Measurements from ENCODE around the gene DNMT3A. TPM values are rescaled to one million over a fixed set of nuclear protein-coding genes. Genes with fewer than 3 reads are reported as not detected.

DNMT3A gene
- total RNA-seq, 3 donors from 2014 or later, result 89.2 to 106 (median 103) TPM

DNA sequence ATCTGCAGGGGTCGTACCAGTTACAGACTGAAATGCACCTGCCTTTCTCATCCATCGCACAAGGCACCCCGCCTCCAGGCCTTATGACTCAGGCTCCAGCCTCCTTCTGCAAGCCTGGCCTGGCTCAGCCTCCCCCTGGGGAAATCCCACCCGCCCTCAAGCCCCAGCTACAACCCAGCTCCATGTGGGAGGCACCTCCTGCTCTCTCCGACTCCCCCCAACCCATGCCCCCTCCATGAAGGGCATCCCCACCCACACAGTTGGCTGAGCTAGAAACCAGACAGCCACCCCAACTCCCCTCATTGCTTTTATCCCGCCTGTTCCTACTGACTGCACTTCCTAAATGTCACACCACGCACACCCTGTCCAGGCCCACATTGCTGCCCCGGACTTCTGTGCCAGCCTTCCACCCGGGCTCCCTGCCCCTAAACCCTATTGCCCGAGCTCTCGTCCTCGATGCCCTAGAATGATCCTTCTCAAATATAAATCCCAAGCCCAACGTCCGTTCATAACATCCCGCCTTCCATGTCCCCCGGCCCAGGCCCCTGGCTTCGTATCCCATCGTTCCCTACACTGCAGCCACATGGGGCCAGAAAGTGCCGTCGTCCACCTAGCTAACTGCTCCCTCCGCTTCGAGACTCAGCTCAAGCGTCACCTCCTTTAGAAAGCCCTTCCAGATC lies 9.9 kb downstream of the DNMT3A start:
- Mint-ChIP-seq H3K4me1 (ENCODE audit: low read depth) (peaks cover 63% of the 10 kb centered on the region), H3K27me3 (ENCODE audit: low read depth) (no peaks in the 10 kb centered on the region), H3K9me3 (peaks cover 7% of the 10 kb centered on the region), H3K36me3 (ENCODE audit: insufficient read depth) (peaks cover 13% of the 10 kb centered on the region), H3K4me3 (no peak overlapping the region)
- ATAC-seq, result peak; percentile 97
- peak; percentile 76 for DNase-seq

DNA sequence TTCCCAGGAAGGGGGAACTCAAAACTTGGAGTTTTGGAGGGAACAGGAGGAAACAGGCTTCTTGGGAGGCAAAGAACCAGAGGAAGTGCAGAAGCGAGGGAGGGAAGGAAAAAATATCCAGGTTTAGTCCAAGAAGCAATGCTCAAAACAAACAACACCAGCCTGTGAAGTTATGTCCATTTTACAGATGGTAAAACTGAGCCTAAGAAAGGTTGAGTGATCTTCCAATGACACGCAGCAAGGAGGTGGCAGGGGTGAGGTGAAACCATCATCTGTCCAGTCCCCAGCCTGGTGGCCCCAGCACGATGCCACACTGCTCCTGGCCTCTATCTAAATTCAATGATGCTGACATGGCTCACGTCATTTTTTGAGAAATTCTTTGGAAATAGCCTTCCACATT lies 10.8 kb downstream of the DNMT3A start:
- Mint-ChIP-seq H3K9me3 (peaks cover 11% of the 10 kb centered on the region), H3K36me3 (ENCODE audit: insufficient read depth) (peaks cover 20% of the 10 kb centered on the region), H3K4me1 (ENCODE audit: low read depth) (peaks cover 56% of the 10 kb centered on the region), H3K4me3 (no peak overlapping the region), H3K27me3 (ENCODE audit: low read depth) (no peaks in the 10 kb centered on the region)
- ATAC-seq (no peak), DNase-seq (no peak)

DNA sequence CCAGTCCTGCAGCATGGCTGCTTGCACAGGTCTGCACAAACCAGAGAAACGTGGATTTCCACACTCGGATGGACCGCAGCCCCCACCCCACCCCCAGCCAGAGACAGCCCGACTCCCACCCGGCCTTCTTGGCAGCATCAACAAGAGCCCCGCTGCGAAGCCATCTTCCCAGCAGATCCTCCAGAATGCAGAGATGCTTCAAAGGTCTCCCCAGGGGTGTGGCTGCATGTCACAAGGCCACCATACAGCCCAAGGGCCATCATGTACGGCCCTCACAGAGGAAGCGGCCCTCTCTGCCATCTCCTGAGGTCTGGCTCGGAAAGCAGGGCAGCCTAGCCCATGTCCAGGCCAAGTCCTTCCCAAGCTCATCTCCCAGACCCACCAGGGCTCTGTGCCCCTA lies 11.5 kb downstream of the DNMT3A start:
- Mint-ChIP-seq H3K36me3 (ENCODE audit: insufficient read depth) (peaks cover 20% of the 10 kb centered on the region), H3K4me3 (no peak overlapping the region), H3K27me3 (ENCODE audit: low read depth) (no peaks in the 10 kb centered on the region), H3K9me3 (peaks cover 11% of the 10 kb centered on the region), H3K4me1 (ENCODE audit: low read depth) (peaks cover 56% of the 10 kb centered on the region)
- ATAC-seq (no peak), DNase-seq (no peak)

DNA sequence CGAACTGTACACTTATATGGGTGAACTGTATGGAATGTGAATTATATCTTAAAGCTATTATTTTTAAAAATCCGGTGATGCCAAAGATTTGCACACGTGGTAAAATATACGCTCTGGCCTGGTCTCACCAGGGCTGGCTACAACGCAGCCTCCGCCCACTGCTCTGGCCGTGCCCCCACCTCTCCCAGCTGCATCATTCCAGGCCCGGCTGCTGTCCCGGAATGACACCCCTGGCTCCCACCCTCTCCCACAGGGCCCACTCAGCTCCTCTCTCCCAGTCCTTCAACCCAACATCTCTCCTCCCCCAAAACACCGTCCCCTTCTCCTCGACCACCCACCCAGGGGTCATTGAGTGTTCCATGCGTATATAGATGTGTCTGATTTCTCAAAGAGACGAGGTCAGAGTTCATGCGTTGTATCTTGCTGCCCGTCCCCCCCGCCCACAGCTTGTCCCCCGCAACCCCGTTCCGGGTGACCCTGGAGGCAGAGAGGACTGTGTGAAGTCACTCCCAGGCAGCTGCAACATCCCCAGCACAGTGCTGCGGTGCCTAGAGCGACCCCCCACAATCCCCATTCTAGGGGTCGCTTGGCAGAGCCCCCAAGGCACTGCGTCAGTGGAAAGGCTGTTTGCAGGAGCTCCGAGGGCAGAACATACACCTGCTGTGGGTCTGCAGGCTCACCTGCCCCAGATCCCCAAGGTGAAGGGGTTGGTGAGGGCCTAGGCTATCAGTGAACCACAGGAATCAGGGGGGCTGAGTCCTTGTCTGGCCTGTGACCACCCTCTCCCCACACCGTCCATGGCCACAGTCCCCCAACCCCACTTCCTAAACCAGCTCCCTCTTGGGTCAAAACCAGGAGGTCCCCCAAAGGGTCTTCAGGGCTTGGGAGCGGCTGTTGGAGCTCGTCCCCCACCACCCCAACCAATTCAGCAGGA lies 13.3 kb downstream of the DNMT3A start:
- Mint-ChIP-seq H3K4me1 (ENCODE audit: low read depth) (peaks cover 58% of the 10 kb centered on the region), H3K36me3 (ENCODE audit: insufficient read depth) (peaks cover 20% of the 10 kb centered on the region), H3K27me3 (ENCODE audit: low read depth) (no peaks in the 10 kb centered on the region), H3K9me3 (peaks cover 11% of the 10 kb centered on the region), H3K4me3 (no peak overlapping the region)
- no peak for DNase-seq
- ATAC-seq, result no peak

DNA sequence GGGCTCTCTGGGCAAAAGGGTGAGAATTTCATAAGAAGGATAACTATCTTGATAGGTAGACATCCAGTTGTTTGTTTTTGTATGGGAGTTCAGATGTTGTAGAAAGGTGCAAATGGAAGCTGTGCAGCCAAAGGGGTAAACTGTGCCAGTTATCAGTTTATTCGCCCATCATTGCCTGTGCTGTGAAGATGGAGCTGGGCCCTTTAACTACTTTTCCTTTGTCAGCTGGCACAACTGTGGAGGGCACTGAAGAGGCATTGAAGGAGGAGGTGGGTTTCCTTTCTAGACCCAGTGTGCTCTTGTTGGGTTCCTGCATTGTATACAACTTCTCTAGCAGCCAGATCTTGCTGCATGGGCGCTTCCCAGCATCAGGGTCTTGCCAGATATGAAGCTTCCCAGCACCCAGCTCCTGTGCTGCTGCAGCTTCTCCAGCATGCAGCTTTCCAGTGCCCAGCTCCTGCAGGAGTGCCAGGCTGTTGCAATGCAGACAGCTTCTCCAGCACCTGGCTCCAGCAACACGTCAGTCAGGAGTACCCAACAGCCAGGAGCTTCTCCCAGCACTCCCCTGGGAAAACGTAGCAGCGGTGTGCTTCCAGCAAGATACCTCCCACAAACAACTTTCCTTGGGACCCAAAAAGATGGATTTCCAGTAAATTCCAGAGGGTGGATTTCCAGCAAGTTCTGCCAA lies 15.3 kb downstream of the DNMT3A start:
- Mint-ChIP-seq H3K36me3 (ENCODE audit: insufficient read depth) (peaks cover 21% of the 10 kb centered on the region), H3K4me1 (ENCODE audit: low read depth) (peaks cover 60% of the 10 kb centered on the region), H3K4me3 (no peak overlapping the region)

DNA sequence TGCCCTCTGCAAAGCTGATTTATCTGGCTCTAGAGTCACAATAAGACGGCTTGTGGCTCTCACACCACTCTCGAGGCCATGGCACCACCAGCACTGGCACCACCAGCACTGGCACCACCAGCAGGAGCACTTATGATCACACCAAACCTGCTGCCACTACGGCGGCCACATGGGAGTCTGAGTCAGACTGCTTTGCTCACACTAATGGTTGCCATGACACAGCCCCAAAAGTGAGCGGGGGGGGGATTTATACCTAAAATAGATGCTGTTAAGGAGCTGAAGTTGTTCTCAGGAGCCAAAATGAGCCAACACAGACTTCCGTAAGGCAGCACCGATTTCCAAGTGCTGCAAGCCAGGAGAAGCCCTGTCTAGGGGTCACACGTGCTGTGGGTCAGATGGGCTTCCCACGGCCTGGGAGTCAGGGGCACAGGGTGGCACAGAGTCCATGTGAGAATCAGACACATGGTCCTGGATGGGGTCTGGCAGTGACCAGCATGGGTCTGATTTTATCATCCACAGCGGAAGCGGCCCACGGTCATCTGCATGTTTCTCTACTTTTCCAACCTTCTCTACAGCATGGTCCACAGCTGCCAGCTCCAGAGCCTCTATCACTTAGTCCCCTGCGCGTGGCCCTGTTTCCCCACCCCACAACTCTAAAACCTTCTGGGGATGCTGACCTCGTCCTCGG lies 16.7 kb downstream of the DNMT3A start:
- H3K4me1 Mint-ChIP-seq (ENCODE audit: low read depth), result peaks cover 58% of the 10 kb centered on the region
- H3K4me3 Mint-ChIP-seq, result no peak overlapping the region
- no peaks in the 10 kb centered on the region for H3K27me3 Mint-ChIP-seq (ENCODE audit: low read depth)
- peaks cover 11% of the 10 kb centered on the region for H3K9me3 Mint-ChIP-seq
- ATAC-seq (peak in 1 of 2 donors; percentile 55), DNase-seq (peak; percentile 62)
- peaks cover 23% of the 10 kb centered on the region for H3K36me3 Mint-ChIP-seq (ENCODE audit: insufficient read depth)

More for the DNA sequence above, 15.3 kb downstream of the DNMT3A start:
- Mint-ChIP-seq H3K27me3 (ENCODE audit: low read depth) (no peaks in the 10 kb centered on the region), H3K9me3 (peaks cover 11% of the 10 kb centered on the region)
- no peak for DNase-seq
- no peak for ATAC-seq

DNA sequence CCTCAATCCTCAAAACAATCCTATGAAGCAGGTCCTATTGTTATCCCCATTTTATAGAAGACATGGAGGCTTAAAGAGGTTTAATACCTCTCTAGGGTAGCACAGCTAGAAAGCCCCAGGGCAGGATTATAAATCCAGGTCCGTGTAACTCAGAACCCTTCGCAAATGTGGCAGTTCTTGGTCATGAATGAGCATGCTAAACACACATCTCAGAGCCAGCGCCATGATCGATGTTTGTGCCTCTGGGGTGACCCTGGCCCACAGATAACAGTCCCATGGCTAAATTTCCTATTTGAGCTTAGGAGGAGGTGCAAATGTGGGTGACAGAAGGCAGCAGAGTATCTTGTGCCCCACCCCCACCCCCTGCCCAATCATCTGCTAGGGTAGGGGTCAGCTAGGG lies 17.5 kb downstream of the DNMT3A start:
- H3K9me3 Mint-ChIP-seq, result peaks cover 11% of the 10 kb centered on the region
- no peaks in the 10 kb centered on the region for H3K27me3 Mint-ChIP-seq (ENCODE audit: low read depth)
- ATAC-seq, result no peak
- peaks cover 57% of the 10 kb centered on the region for H3K4me1 Mint-ChIP-seq (ENCODE audit: low read depth)
- no peak overlapping the region for H3K4me3 Mint-ChIP-seq
- peaks cover 23% of the 10 kb centered on the region for H3K36me3 Mint-ChIP-seq (ENCODE audit: insufficient read depth)
- no peak for DNase-seq

DNA sequence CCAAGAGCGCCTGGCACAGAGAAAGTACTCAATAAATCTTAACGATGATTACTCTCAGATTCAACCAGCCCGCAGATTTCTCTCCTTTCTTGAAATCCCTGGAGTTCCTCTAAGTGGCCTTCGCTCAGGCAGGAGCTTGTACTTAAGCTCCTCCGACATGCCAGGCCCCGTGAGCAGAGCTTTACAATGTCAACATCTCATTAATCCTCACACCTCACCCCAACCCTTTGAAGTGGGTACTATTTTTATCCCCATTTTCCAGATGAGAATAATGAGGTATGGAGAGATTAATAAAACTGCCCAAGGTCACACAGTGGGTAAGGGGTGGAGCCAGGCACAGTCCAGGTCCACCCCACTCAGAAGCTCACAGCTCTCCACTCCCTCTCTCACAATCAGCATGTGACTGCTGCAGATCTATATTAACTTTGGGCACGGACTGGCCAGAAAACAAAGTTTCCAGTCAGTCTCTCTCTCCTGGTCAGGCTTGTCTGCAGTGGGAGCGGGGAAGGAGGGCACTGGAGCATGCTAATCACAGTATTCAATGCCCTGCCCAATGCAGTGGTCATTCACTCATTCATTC lies 18.0 kb downstream of the DNMT3A start:
- Mint-ChIP-seq H3K36me3 (ENCODE audit: insufficient read depth) (peaks cover 23% of the 10 kb centered on the region), H3K4me3 (peak overlapping the region; percentile 62), H3K9me3 (peaks cover 11% of the 10 kb centered on the region), H3K4me1 (ENCODE audit: low read depth) (peaks cover 57% of the 10 kb centered on the region), H3K27me3 (ENCODE audit: low read depth) (no peaks in the 10 kb centered on the region)
- DNase-seq, result no peak
- no peak for ATAC-seq

DNA sequence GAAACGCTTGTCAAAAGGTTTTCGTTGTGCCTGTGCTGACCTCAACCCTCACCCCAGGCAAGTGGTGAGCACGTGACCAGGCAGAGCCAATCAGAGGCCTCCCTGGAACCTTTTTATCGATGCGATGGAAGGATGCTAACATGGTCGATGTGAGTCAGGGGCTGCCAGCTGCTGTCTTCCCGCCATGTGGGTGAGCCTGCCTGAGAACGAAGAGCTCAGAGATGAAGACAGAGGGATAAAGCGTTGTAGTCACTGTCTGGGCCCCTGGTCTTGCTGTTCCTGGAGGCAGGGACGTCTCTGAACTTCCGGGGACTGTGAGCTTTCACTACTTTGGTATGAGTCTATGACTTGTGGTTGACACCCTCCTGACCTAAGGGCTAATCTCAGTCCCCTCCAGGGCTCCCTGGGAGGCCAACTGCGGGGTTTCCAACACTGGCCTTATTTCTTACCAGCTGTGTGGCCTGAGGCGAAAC lies 18.6 kb downstream of the DNMT3A start:
- Mint-ChIP-seq H3K4me1 (ENCODE audit: low read depth) (peaks cover 57% of the 10 kb centered on the region), H3K4me3 (peak overlapping the region; percentile 62)

DNA sequence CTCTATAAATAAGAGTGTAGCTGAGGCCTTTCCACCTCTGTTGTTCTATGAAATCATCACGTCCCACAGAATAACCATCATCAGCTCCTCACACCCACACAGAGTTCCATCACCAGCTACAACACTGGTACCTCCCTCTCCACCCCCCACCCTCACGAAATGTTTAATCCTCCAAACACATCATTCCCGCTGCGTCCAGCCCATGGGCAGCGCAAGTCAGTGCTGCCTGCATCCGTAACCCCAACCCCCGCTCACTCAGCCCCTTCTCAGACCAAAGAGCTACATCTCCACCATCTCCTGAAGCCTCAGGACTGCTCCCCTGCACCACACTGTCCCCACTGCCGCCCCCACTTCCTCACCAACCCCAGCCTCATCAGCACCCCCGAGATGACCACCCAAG lies 19.4 kb downstream of the DNMT3A start:
- H3K36me3 Mint-ChIP-seq (ENCODE audit: insufficient read depth), result peaks cover 18% of the 10 kb centered on the region
- DNase-seq (no peak), ATAC-seq (peak; percentile 48 to 71)
- H3K27me3 Mint-ChIP-seq (ENCODE audit: low read depth), result no peaks in the 10 kb centered on the region
- H3K4me3 Mint-ChIP-seq, result peak overlapping the region; percentile 62
- peaks cover 5% of the 10 kb centered on the region for H3K9me3 Mint-ChIP-seq
- peaks cover 59% of the 10 kb centered on the region for H3K4me1 Mint-ChIP-seq (ENCODE audit: low read depth)

More for the DNA sequence above, 18.6 kb downstream of the DNMT3A start:
- peaks cover 11% of the 10 kb centered on the region for H3K9me3 Mint-ChIP-seq
- peak; percentile 63 for DNase-seq
- ATAC-seq, result peak; percentile 58 to 72
- peaks cover 23% of the 10 kb centered on the region for H3K36me3 Mint-ChIP-seq (ENCODE audit: insufficient read depth)
- H3K27me3 Mint-ChIP-seq (ENCODE audit: low read depth), result no peaks in the 10 kb centered on the region

DNA sequence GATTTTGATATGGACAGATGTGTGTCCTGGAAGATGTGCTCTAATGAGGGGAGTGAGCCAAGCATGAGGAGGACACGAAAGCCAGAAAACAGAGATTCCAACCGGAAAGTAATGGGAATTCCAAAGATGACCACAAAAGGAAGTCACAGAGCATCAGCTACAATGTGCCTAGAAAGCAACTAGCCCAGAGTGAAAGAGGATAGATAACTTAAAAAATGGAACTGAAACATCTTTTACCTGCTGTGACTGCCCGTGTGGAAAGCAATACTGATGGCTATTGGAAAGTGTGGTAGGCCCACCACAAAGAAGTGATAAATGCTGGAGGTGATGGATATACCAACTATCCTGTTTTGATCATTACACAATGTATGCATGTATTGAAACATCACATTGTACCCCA lies 21.6 kb downstream of the DNMT3A start:
- Mint-ChIP-seq H3K27me3 (ENCODE audit: low read depth) (no peaks in the 10 kb centered on the region), H3K4me1 (ENCODE audit: low read depth) (peaks cover 71% of the 10 kb centered on the region), H3K9me3 (no peaks in the 10 kb centered on the region), H3K4me3 (no peak overlapping the region), H3K36me3 (ENCODE audit: insufficient read depth) (peaks cover 10% of the 10 kb centered on the region)
- ATAC-seq, result no peak
- no peak for DNase-seq

DNA sequence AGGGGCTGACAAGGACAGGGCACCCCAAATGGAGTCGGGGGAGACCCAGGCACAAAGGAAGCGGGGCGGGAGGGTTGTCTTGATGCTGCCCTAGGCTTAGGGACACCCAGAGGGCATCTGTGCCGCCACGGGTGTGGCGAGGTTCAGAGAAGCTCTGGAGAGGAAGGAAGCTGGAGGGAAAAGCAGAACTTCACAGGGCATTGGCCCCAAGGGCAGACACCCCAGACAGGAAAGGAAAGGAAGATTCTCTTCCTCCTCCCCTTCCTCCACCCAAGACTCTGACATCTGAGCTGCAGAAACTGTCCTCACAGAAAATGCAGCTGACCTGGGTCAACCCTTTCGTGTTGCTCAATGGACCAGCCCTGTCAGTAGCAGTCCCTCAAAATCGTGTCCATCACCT lies 25.6 kb downstream of the DNMT3A start:
- Mint-ChIP-seq H3K4me1 (ENCODE audit: low read depth) (peaks cover 59% of the 10 kb centered on the region), H3K36me3 (ENCODE audit: insufficient read depth) (peaks cover 11% of the 10 kb centered on the region), H3K4me3 (no peak overlapping the region), H3K9me3 (no peaks in the 10 kb centered on the region), H3K27me3 (ENCODE audit: low read depth) (no peaks in the 10 kb centered on the region)
- DNase-seq, result no peak
- ATAC-seq, result no peak

DNA sequence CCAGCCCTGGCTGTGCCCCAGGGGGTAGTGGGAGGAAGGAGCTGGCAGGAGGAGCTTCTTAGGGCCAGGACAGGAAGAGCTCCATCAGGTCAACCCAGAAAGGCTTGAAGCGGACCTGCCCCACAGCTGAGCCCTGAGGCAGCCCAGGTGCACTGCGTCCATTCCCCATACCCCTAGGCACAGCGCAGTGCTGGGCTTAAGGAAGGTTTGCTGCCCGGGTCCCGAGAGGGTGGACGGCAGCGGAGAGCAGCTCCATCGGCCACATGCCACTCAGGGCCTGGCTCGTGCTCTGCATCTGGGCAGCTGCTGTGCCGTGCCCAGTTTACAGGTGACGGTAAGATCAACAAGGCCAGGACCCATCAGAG lies 26.4 kb downstream of the DNMT3A start:
- Mint-ChIP-seq H3K27me3 (ENCODE audit: low read depth) (no peaks in the 10 kb centered on the region), H3K4me1 (ENCODE audit: low read depth) (peaks cover 62% of the 10 kb centered on the region), H3K36me3 (ENCODE audit: insufficient read depth) (peaks cover 11% of the 10 kb centered on the region), H3K9me3 (no peaks in the 10 kb centered on the region), H3K4me3 (no peak overlapping the region)
- DNase-seq (no peak), ATAC-seq (no peak)

Measured in activated T-cell treated with anti-CD3 and anti-CD28 coated beads, Interleukin-2, amount 50 U/mL, for 4 hours (primary cell).